H9 (cell line): Measurements from ENCODE around the gene KCNK5. TPM values are rescaled to one million over a fixed set of nuclear protein-coding genes. Genes with fewer than 3 reads are reported as not detected.
A peak's percentile ranks its signal among the peaks of the same experiment; 100 is the strongest.

ENCODE experiments used
- DNase-seq: peaks from one replicate; pipeline ENCODE4 v3.0.0-alpha.2; 2017
- H2AFZ ChIP-seq: one replicate; pipeline ENCODE4 v1.6.1; 2013; ENCODE audit warnings: mild to moderate bottlenecking, low read length, control low read depth, moderate library complexity
- H2AK5ac ChIP-seq: 2 replicates; pipeline ENCODE4 v1.6.1; 2013; ENCODE audit warnings: low read length, control low read depth, mixed read lengths; ENCODE audit not compliant: insufficient read length
- H2BK120ac ChIP-seq: one replicate; pipeline ENCODE4 v1.6.1; 2013; ENCODE audit warnings: low read depth, mild to moderate bottlenecking, low read length, control low read depth, inconsistent platforms; ENCODE audit not compliant: poor library complexity, severe bottlenecking
- H2BK12ac ChIP-seq: 2 replicates; pipeline ENCODE4 v1.6.1; 2013; ENCODE audit warnings: low read length, control low read depth, mixed read lengths, low read depth; ENCODE audit not compliant: insufficient read length
- H2BK15ac ChIP-seq: 2 replicates; pipeline ENCODE4 v1.6.1; 2013; ENCODE audit warnings: low read depth, low read length, control low read depth
- H2BK20ac ChIP-seq: one replicate; pipeline ENCODE4 v1.6.1; 2013; ENCODE audit warnings: low read depth, mild to moderate bottlenecking, low read length, control low read depth, inconsistent platforms; ENCODE audit not compliant: poor library complexity, severe bottlenecking
- H2BK5ac ChIP-seq: 2 replicates; pipeline ENCODE4 v1.6.1; 2013; ENCODE audit warnings: low read length, control low read depth, mixed read lengths; ENCODE audit not compliant: insufficient read length
- H3K14ac ChIP-seq: 2 replicates; pipeline ENCODE4 v1.6.1; 2013; ENCODE audit warnings: low read length, control low read depth; ENCODE audit not compliant: insufficient read depth
- H3K18ac ChIP-seq: 2 replicates; pipeline ENCODE4 v1.6.1; 2013; ENCODE audit warnings: low read depth, mild to moderate bottlenecking, mixed read lengths, low read length, control low read depth; ENCODE audit not compliant: insufficient read length
- H3K23ac ChIP-seq: 2 replicates; pipeline ENCODE4 v1.6.1; 2013; ENCODE audit warnings: low read length, control low read depth, mixed read lengths, low read depth; ENCODE audit not compliant: insufficient read length
- H3K23me2 ChIP-seq: 2 replicates; pipeline ENCODE4 v1.6.1; 2013; ENCODE audit warnings: low read depth, mild to moderate bottlenecking, mixed read lengths, low read length, control low read depth; ENCODE audit not compliant: insufficient read length, poor library complexity, severe bottlenecking
- H3K27ac ChIP-seq: 2 replicates; pipeline ENCODE4 v1.5.1; 2013; ENCODE audit warnings: low read length, control low read depth, mixed read lengths, low read depth; ENCODE audit not compliant: insufficient read length
- H3K27me3 ChIP-seq: 2 replicates; pipeline ENCODE4 v1.6.1; 2013; ENCODE audit warnings: low read length, control low read depth, inconsistent platforms; ENCODE audit not compliant: insufficient read depth
- H3K4ac ChIP-seq: 2 replicates; pipeline ENCODE4 v1.6.1; 2013; ENCODE audit warnings: low read depth, mild to moderate bottlenecking, control low read depth, inconsistent platforms, low read length, moderate library complexity
- H3K4me1 ChIP-seq: 2 replicates; pipeline ENCODE4 v1.6.1; 2013; ENCODE audit warnings: low read length, control low read depth, inconsistent platforms; ENCODE audit not compliant: insufficient read depth
- H3K4me2 ChIP-seq: 2 replicates; pipeline ENCODE4 v1.6.1; 2013; ENCODE audit warnings: low read length, control low read depth, mixed read lengths; ENCODE audit not compliant: insufficient read length, insufficient read depth
- H3K56ac ChIP-seq: 2 replicates; pipeline ENCODE4 v1.6.1; 2013; ENCODE audit warnings: low read depth, mild to moderate bottlenecking, mixed read lengths, low read length, control low read depth; ENCODE audit not compliant: insufficient read length
- H3K79me1 ChIP-seq: 2 replicates; pipeline ENCODE4 v1.6.1; 2013; ENCODE audit warnings: low read depth, mild to moderate bottlenecking, moderate library complexity, low read length, control low read depth, inconsistent platforms; ENCODE audit not compliant: insufficient read depth, poor library complexity, severe bottlenecking
- H3K79me2 ChIP-seq: 2 replicates; pipeline ENCODE4 v1.6.1; 2013; ENCODE audit warnings: low read length, control low read depth, inconsistent platforms; ENCODE audit not compliant: insufficient read depth
- H3K9ac ChIP-seq: 2 replicates; pipeline ENCODE4 v1.6.1; 2013; ENCODE audit warnings: low read length, control low read depth, mixed read lengths; ENCODE audit not compliant: insufficient read length; ENCODE audit errors: extremely low read depth
- H3K9me3 ChIP-seq: one replicate; pipeline ENCODE4 v1.6.1; 2013; ENCODE audit warnings: low read depth, low read length, inconsistent platforms; ENCODE audit not compliant: control insufficient read depth
- H3T11ph ChIP-seq: one replicate; pipeline ENCODE4 v1.6.1; 2013; ENCODE audit warnings: mild to moderate bottlenecking, low read length, control low read depth, inconsistent platforms
- H4K20me1 ChIP-seq: one replicate; pipeline ENCODE4 v1.6.1; 2013; ENCODE audit not compliant: control insufficient read depth, insufficient read length, insufficient read depth
- H4K5ac ChIP-seq: 2 replicates; pipeline ENCODE4 v1.6.1; 2013; ENCODE audit warnings: low read depth, mild to moderate bottlenecking, mixed read lengths, low read length, control low read depth; ENCODE audit not compliant: insufficient read length
- H4K8ac ChIP-seq: replicated peaks from 2 replicates; pipeline ENCODE4 v1.6.1; 2013; ENCODE audit warnings: low read length, control low read depth, mixed read lengths, low read depth; ENCODE audit not compliant: insufficient read length
- H4K91ac ChIP-seq: 2 replicates; pipeline ENCODE4 v1.6.1; 2013; ENCODE audit warnings: low read depth, mild to moderate bottlenecking, moderate library complexity, mixed read lengths, low read length, control low read depth; ENCODE audit not compliant: insufficient read length
- H3K27ac Mint-ChIP-seq, 3 experiments: 2 replicates in 2 of 3; 3 replicates in 1 of 3; pipeline ENCODE4 v1.8.0; 2020 to 2021; ENCODE audit warnings: mixed read lengths in 3 of 3, mild to moderate bottlenecking in 1 of 3, moderate library complexity in 1 of 3
- H3K27me3 Mint-ChIP-seq: 2 replicates; pipeline ENCODE4 v1.8.0; 2021; ENCODE audit warnings: low read depth, mild to moderate bottlenecking, moderate library complexity, mixed read lengths
- H3K36me3 Mint-ChIP-seq, 3 experiments: 2 replicates in 2 of 3; 3 replicates in 1 of 3; pipeline ENCODE4 v1.8.0; 2020 to 2021; ENCODE audit warnings: low read depth in 3 of 3, mixed read lengths in 3 of 3; ENCODE audit not compliant: insufficient read depth in 1 of 3
- H3K4me1 Mint-ChIP-seq, 2 experiments: 2 replicates each; pipeline ENCODE4 v1.8.0; 2020; ENCODE audit warnings: mixed read lengths in 2 of 2
- H3K4me3 Mint-ChIP-seq, 2 experiments: 2 replicates in 1 of 2; 3 replicates in 1 of 2; pipeline ENCODE4 v1.8.0; 2020 to 2021; ENCODE audit warnings: mild to moderate bottlenecking in 2 of 2, mixed read lengths in 2 of 2, moderate library complexity in 1 of 2
- H3K9me3 Mint-ChIP-seq, 2 experiments: 2 replicates in 1 of 2; 3 replicates in 1 of 2; pipeline ENCODE4 v1.8.0; 2020; ENCODE audit warnings: mild to moderate bottlenecking in 2 of 2, mixed read lengths in 2 of 2, moderate library complexity in 1 of 2
- WGBS: extraction: QIAGEN DNeasy Blood & Tissue Kit; methylation state at CpG from one replicate; pipeline ENCODE4 v1.1.7; 2013; ENCODE audit warnings: missing lambda C conversion rate, low lambda C conversion rate, mixed read lengths; ENCODE audit not compliant: insufficient read length; ENCODE audit errors: extremely low coverage; 5-methylcytosine and 5-hydroxymethylcytosine counted together
- total RNA-seq: library from RNA; stranded (reverse); gene quantifications from 2 replicates; pipeline ENCODE4 v1.2.1, GENCODE V29; 2021
- TF ChIP-seq, protein P1 (sequence below): fragments of 200-600 bp; sonication (generic); conservative IDR thresholded peaks from 3 replicates; pipeline ENCODE4 v1.8.0; 2021; ENCODE audit warnings: antibody characterized with exemption, mild to moderate bottlenecking

Gene KCNK5
- total RNA-seq, 1 experiment from 2014 or later = 30.0 TPM

DNA sequence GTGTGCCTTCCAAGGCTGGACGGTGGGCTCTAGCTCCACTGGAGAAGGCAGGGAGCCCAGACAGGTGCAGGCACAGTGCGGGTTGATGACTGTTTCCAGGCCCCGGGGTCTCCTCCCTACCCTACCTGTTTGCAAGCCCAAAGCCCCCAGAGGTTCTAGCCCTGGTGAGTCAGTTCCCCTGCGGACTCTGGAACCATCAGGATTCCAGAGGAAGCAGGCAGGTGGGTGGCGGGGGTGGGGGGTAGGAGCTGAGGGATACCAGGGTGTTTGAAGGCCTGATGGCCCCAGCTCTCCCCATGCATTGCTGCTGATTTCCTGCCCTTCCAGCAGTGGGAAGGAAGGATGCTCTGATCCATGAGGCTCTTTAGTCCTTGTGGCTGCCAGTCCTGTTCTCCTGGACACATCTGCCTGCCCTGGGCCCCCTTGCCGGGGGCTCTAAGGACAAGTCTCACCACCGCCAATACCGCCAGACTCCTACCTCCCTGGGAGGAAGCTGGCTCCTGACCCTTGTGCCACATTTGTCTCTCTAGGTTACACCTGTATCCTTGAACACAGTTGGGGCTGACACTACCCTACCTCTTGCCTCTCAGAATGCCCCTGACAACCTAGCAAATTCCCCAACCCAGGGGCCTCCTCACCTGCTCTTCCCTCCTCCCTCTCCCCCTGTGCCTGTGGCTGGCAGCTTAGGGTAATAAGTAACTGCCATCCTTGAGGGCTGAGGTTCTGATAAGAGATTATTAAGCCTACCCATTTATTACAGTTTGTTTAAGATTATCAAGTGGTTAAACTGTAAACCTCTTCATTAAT, 21.7 kb downstream of the KCNK5 start:
- H3K4me2 ChIP-seq = no peak overlapping the region
- no peak overlapping the region for H2BK15ac ChIP-seq
- H2BK5ac ChIP-seq = no peak overlapping the region
- Mint-ChIP-seq H3K27me3 (peaks cover 2% of the 10 kb centered on the region; the same call in 1 of the 2 replicates), H3K4me3 (no peak overlapping the region; a peak in 1 of 5 replicates), H3K9me3 (no peaks in the 10 kb centered on the region), H3K4me1 (peaks cover 81 to 82% of the 10 kb centered on the region in 2 experiments), H3K36me3 (peaks cover 8 to 14% (median 12%) of the 10 kb centered on the region in 3 experiments; a peak in 6 of 7 replicates), H3K27ac (peak overlapping the region; percentile 29 to 86 (median 79); a peak in 3 of 7 replicates)
- H4K5ac ChIP-seq = no peak overlapping the region
- H3T11ph ChIP-seq = no peak overlapping the region
- H3K56ac ChIP-seq = no peak overlapping the region
- no peak overlapping the region for H2BK120ac ChIP-seq
- TF ChIP-seq, protein P1, sequence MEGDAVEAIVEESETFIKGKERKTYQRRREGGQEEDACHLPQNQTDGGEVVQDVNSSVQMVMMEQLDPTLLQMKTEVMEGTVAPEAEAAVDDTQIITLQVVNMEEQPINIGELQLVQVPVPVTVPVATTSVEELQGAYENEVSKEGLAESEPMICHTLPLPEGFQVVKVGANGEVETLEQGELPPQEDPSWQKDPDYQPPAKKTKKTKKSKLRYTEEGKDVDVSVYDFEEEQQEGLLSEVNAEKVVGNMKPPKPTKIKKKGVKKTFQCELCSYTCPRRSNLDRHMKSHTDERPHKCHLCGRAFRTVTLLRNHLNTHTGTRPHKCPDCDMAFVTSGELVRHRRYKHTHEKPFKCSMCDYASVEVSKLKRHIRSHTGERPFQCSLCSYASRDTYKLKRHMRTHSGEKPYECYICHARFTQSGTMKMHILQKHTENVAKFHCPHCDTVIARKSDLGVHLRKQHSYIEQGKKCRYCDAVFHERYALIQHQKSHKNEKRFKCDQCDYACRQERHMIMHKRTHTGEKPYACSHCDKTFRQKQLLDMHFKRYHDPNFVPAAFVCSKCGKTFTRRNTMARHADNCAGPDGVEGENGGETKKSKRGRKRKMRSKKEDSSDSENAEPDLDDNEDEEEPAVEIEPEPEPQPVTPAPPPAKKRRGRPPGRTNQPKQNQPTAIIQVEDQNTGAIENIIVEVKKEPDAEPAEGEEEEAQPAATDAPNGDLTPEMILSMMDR = no peak
- no peak overlapping the region for H4K8ac ChIP-seq
- H3K9ac ChIP-seq = no peak overlapping the region
- no peaks in the 10 kb centered on the region for H3K23me2 ChIP-seq
- no peak overlapping the region for H3K4ac ChIP-seq
- peaks cover 41% of the 10 kb centered on the region; the same call in 1 of the 2 replicates for H3K79me2 ChIP-seq
- H3K27me3 ChIP-seq = no peaks in the 10 kb centered on the region
- H4K91ac ChIP-seq = no peak overlapping the region
- no peak overlapping the region for H2AFZ ChIP-seq
- no peak overlapping the region for H2BK20ac ChIP-seq
- DNase-seq = no peak
- H3K14ac ChIP-seq = 0 out of 2 replicates have a peak overlapping the region, but pooled peaks have one; percentile 46
- no CpG with 5 or more reads among the region's 8 CpGs for WGBS
- no peak overlapping the region for H2AK5ac ChIP-seq
- no peak overlapping the region for H3K27ac ChIP-seq
- no peak overlapping the region for H3K23ac ChIP-seq
- no peaks in the 10 kb centered on the region for H3K9me3 ChIP-seq
- peaks cover 4% of the 10 kb centered on the region for H3K79me1 ChIP-seq
- H3K18ac ChIP-seq = no peak overlapping the region
- no peaks in the 10 kb centered on the region for H4K20me1 ChIP-seq
- H3K4me1 ChIP-seq = peaks cover 37% of the 10 kb centered on the region
- no peak overlapping the region for H2BK12ac ChIP-seq
